ENCODE measurements around the gene FAM20B. TPM values are rescaled to one million over a fixed set of nuclear protein-coding genes. Genes with fewer than 3 reads are reported as not detected.

Gene FAM20B
- total and polyA plus RNA-seq, 7 donors: 7.4 to 51.0 (median 36.3) TPM

GRCh38 chr1:179023946-179024650, 1.6 kb upstream of the FAM20B start:
- intact Hi-C loops (cut with DNase I): loop anchor here (10.0 kb wide), 1 partner anchor 929 kb away; the partner anchor contains the start of gene RASAL2
- TF ChIP-seq POLR2AphosphoS5 (IDR thresholded peaks at IDR 0.05): no peak
- no peak for TF ChIP-seq POLR2A (IDR thresholded peaks at IDR 0.05)
- TF ChIP-seq EP300 (IDR thresholded peaks at IDR 0.05): no peak
- no peak for TF ChIP-seq CTCF (IDR thresholded peaks at IDR 0.05)
- no peaks in the 10 kb centered on the region for H3K9me3 ChIP-seq
- peaks cover 0 to 29% (median 22%) of the 10 kb centered on the region in 4 donors for H3K4me1 ChIP-seq
- 38 to 70% methylated on average over 10 of the region's 10 CpGs for WGBS, 2 donors
- H3K27me3 ChIP-seq: no peaks in the 10 kb centered on the region
- H3K4me3 ChIP-seq: no peak overlapping the region
- DNase-seq: no peak
- H3K27ac ChIP-seq: no peak overlapping the region
- no peaks in the 10 kb centered on the region for H3K36me3 ChIP-seq

DNA sequence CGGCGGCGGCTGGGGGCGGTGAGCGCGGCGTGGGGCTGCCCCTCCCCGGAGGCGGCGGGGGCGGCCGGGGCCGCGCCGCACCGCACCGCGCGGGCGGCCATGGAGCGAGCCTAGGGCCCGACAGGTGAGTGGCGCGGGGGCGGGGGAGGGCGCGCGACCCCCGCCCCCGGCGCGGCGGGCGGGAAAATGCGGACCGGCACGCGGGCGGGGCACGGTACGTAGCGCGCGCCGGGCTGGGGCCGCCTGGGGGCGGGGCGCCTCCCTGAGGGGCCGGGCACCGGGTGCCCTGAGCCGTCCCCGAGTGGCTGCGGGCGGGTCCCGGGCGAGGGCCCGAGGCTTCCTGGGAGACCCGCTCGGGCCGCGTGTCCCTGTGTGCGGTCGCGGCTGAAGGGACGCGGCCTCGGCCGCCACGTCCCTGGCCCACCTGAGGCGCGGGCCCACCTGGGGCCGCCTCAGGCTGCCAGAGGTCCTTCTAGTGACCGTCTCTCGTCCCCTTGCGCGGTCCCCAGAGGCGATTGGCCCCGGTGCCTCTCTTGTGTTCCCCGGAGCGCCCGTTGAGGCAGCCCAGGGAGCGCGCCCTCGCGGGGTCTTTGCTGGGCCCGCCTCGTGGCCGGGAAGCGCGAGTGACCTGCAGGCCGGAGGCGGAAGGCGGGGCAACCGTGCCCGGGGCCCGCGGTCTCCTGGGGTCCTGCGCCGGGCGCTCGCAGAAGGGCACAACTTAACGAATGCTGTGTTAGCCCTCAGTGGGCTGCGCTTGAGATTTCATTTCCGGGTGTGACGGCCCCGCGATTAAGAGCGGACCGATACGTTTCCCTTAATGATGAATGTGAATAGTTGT, 500 bp downstream of the FAM20B start:
- 0 to 1% methylated on average over 110 of the region's 110 CpGs for WGBS, 2 donors
- TF ChIP-seq POLR2AphosphoS5 (IDR thresholded peaks at IDR 0.05): peak in 2 of 4 donors; percentile 62 to 70
- TF ChIP-seq POLR2A (IDR thresholded peaks at IDR 0.05): no peak
- peak overlapping the region; percentile 93 to 99 (median 98) for H3K27ac ChIP-seq
- peaks cover 0 to 50% (median 37%) of the 10 kb centered on the region in 4 donors for H3K4me1 ChIP-seq
- no peaks in the 10 kb centered on the region for H3K27me3 ChIP-seq
- intact Hi-C loops (cut with DNase I): loop anchor here (5.0 to 10.0 kb wide), 3 partner anchors 56 to 931 kb away; partner anchors contain the start of genes RASAL2, SOAT1 and TOR3A
- H3K9me3 ChIP-seq: no peaks in the 10 kb centered on the region
- H3K4me3 ChIP-seq: peak overlapping the region; percentile 78 to 97 (median 94)
- H3K36me3 ChIP-seq: no peaks in the 10 kb centered on the region
- DNase-seq: peak; percentile 80

DNA sequence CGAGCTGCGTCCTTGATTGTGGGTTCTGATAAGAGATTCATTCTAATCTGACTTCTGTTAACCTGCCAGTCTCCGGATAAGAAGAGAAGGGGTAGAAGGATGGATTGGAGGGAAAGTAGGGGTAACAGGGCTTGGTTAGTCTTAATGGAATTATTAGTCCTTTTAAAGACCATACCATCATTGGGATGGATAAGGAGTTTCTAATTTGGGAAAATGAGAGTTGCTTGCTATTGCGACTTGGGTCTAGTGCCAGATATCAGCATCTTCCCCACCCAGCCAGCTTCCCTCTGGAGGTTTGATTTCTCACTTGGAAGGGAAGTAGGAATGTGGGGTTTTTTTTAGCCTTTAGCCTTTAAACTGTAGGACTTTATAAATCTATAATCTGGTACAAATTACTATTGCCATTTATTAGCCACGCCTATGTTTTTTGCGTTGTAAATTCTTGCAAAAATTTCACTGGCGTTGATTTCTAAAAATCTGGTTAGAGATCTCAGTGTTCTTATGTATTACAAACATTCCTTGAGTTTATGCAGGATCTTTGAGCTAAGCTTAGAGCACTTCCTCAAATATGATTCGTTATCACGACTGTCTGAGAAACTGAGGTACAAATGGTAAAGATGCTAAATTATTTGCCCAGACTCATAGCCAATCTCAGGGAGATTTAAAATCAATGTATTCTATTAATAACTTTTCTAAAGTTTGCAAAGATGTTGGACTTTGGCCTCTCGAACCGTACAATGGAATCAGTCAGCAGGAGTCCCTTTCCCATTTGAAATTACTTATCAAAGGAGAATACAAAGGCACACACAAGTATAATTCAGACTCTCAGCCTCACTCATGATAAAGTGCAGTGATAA, 1.3 kb downstream of the FAM20B start:
- Histone ChIP-seq H3K4me3 (peak overlapping the region; percentile 78 to 97 (median 94)), H3K27me3 (no peaks in the 10 kb centered on the region), H3K4me1 (peaks cover 0 to 59% (median 39%) of the 10 kb centered on the region in 4 donors), H3K27ac (peak overlapping the region; percentile 93 to 99 (median 98)), H3K9me3 (no peaks in the 10 kb centered on the region), H3K36me3 (no peaks in the 10 kb centered on the region)
- intact Hi-C loops (cut with DNase I): loop anchor here (5.0 to 10.0 kb wide), 3 partner anchors 55 to 932 kb away; partner anchors contain the start of genes RASAL2, SOAT1 and TOR3A
- WGBS, 2 donors: 6 to 25% methylated on average over 11 of the region's 11 CpGs
- TF ChIP-seq POLR2A (IDR thresholded peaks at IDR 0.05) (no peak), EP300 (IDR thresholded peaks at IDR 0.05) (no peak), CTCF (IDR thresholded peaks at IDR 0.05) (no peak), POLR2AphosphoS5 (IDR thresholded peaks at IDR 0.05) (no peak)
- no peak for DNase-seq

- H3K4me3 ChIP-seq: no peak overlapping the region
- no peak for DNase-seq
- no peaks in the 10 kb centered on the region for H3K9me3 ChIP-seq
- no peaks in the 10 kb centered on the region for H3K27me3 ChIP-seq
- H3K4me1 ChIP-seq: peaks cover 0 to 82% (median 56%) of the 10 kb centered on the region in 4 donors
- 41 to 61% methylated on average over 3 of the region's 3 CpGs for WGBS, 2 donors
- no peaks in the 10 kb centered on the region for H3K36me3 ChIP-seq
- intact Hi-C loops (cut with DNase I): loop anchor here (5.0 to 10.0 kb wide), 3 partner anchors 53 to 935 kb away; partner anchors contain the start of genes RASAL2, SOAT1 and TOR3A
- no peak for TF ChIP-seq CTCF (IDR thresholded peaks at IDR 0.05)
- no peak for TF ChIP-seq POLR2AphosphoS5 (IDR thresholded peaks at IDR 0.05)
- TF ChIP-seq EP300 (IDR thresholded peaks at IDR 0.05): no peak
- no peak for TF ChIP-seq POLR2A (IDR thresholded peaks at IDR 0.05)
- H3K27ac ChIP-seq: peak overlapping the region in 2 of 4 donors; percentile 25 to 45
These were observed 3.6 kb downstream of the FAM20B start for GRCh38 chr1:179029321-179029759.

All from sigmoid colon (tissue), 7 donors.